Type B pancreatic cell (in vitro differentiated cells): Measurements from ENCODE around the gene ERC1. TPM values are rescaled to one million over a fixed set of nuclear protein-coding genes. Genes with fewer than 3 reads are reported as not detected.

Experiments
- DNase-seq: peaks from one replicate; pipeline ENCODE4 v3.0.0; 2021; ENCODE audit warnings: mixed read lengths; ENCODE audit not compliant: unreplicated experiment; ENCODE audit errors: extremely low spot score
- H3K27ac Mint-ChIP-seq: 2 replicates; pipeline ENCODE4 v1.8.0; 2021; ENCODE audit warnings: mild to moderate bottlenecking, mixed read lengths
- H3K27me3 Mint-ChIP-seq: 2 replicates; pipeline ENCODE4 v1.8.0; 2021; ENCODE audit warnings: mixed read lengths
- H3K36me3 Mint-ChIP-seq: 2 replicates; pipeline ENCODE4 v1.8.0; 2021; ENCODE audit warnings: mixed read lengths
- H3K4me1 Mint-ChIP-seq: one replicate; pipeline ENCODE4 v1.8.0; 2021; ENCODE audit warnings: mixed read lengths; ENCODE audit not compliant: unreplicated experiment
- H3K4me3 Mint-ChIP-seq: 2 replicates; pipeline ENCODE4 v1.8.0; 2021; ENCODE audit warnings: mild to moderate bottlenecking, mixed read lengths
- H3K9me3 Mint-ChIP-seq: 2 replicates; pipeline ENCODE4 v1.8.0; 2021; ENCODE audit warnings: mixed read lengths
- CTCF ChIP-seq: fragments of 200-600 bp; sonication (generic); conservative IDR thresholded peaks from 2 replicates; pipeline ENCODE4 v1.5.0; 2021; ENCODE audit warnings: antibody characterized with exemption, mild to moderate bottlenecking
- total RNA-seq: library from RNA; stranded (reverse); gene quantifications from 2 replicates; pipeline ENCODE4 v1.2.1, GENCODE V29; 2021; ENCODE audit warnings: low replicate concordance

The ERC1 gene
- total RNA-seq, 1 donor from 2014 or later: 62.8 TPM

GRCh38 chr12:1302201-1302870, 311.3 kb downstream of the ERC1 start:
- H3K4me3 Mint-ChIP-seq: no peak overlapping the region
- H3K4me1 Mint-ChIP-seq: peaks cover 7% of the 10 kb centered on the region
- peaks cover 61% of the 10 kb centered on the region for H3K36me3 Mint-ChIP-seq
- TF ChIP-seq CTCF: no peak
- no peak for DNase-seq
- no peaks in the 10 kb centered on the region for H3K9me3 Mint-ChIP-seq
- H3K27ac Mint-ChIP-seq: no peak overlapping the region
- H3K27me3 Mint-ChIP-seq: no peaks in the 10 kb centered on the region

GRCh38 chr12:1305063-1305434, 314.0 kb downstream of the ERC1 start:
- no peak for DNase-seq
- H3K4me1 Mint-ChIP-seq: peaks cover 7% of the 10 kb centered on the region
- no peaks in the 10 kb centered on the region for H3K27me3 Mint-ChIP-seq
- H3K36me3 Mint-ChIP-seq: peaks cover 47% of the 10 kb centered on the region
- no peak overlapping the region for H3K27ac Mint-ChIP-seq
- TF ChIP-seq CTCF: no peak
- H3K4me3 Mint-ChIP-seq: no peak overlapping the region
- no peaks in the 10 kb centered on the region for H3K9me3 Mint-ChIP-seq

GRCh38 chr12:1305791-1306500, 314.9 kb downstream of the ERC1 start:
- DNase-seq: no peak
- Mint-ChIP-seq H3K27ac (no peak overlapping the region), H3K9me3 (no peaks in the 10 kb centered on the region)

GRCh38 chr12:1306817-1307216, 315.8 kb downstream of the ERC1 start:
- TF ChIP-seq CTCF: no peak
- Mint-ChIP-seq H3K27me3 (no peaks in the 10 kb centered on the region), H3K27ac (no peak overlapping the region), H3K4me1 (peaks cover 7% of the 10 kb centered on the region), H3K36me3 (peaks cover 41% of the 10 kb centered on the region), H3K4me3 (no peak overlapping the region), H3K9me3 (no peaks in the 10 kb centered on the region)
- no peak for DNase-seq

More at GRCh38 chr12:1305791-1306500, 314.9 kb downstream of the ERC1 start:
- Mint-ChIP-seq H3K36me3 (peaks cover 42% of the 10 kb centered on the region), H3K27me3 (no peaks in the 10 kb centered on the region), H3K4me1 (peaks cover 7% of the 10 kb centered on the region), H3K4me3 (no peak overlapping the region)
- TF ChIP-seq CTCF: no peak

GRCh38 chr12:1307796-1308195, 316.8 kb downstream of the ERC1 start:
- peaks cover 38% of the 10 kb centered on the region for H3K36me3 Mint-ChIP-seq
- no peak for DNase-seq
- no peak overlapping the region for H3K4me3 Mint-ChIP-seq
- no peak for TF ChIP-seq CTCF
- peaks cover 7% of the 10 kb centered on the region for H3K4me1 Mint-ChIP-seq
- H3K9me3 Mint-ChIP-seq: no peaks in the 10 kb centered on the region
- no peak overlapping the region for H3K27ac Mint-ChIP-seq
- no peaks in the 10 kb centered on the region for H3K27me3 Mint-ChIP-seq
